ENCODE data around the gene ARHGEF1. TPM values are rescaled to one million over a fixed set of nuclear protein-coding genes. Genes with fewer than 3 reads are reported as not detected.

The ARHGEF1 gene
- total RNA-seq, 4 donors from 2014 or later = 34.1 to 106 (median 53.9) TPM

Small RNAs within 50 kb of the gene (small RNA-seq; reads per million reads assigned to genes)
- gene MIR6797 = not detected

Other genes starting within 250 kb of the ARHGEF1 start
- gene CEACAM7, start 194.9 kb upstream of the ARHGEF1 start, total RNA-seq = 1 to 10 TPM in 1 of 4 donors, not detected in 3; 1.3 TPM
- 1 to 10 TPM in 1 of 4 donors, under 1 TPM in 1, not detected in 2; 0.17 to 1.6 TPM for gene CEACAM5, start 174.6 kb upstream of the ARHGEF1 start, total RNA-seq
- not detected for gene CEACAM6, start 127.7 kb upstream of the ARHGEF1 start, total RNA-seq
- gene CEACAM3, start 86.6 kb upstream of the ARHGEF1 start, total RNA-seq = under 1 TPM in 1 of 4 donors, not detected in 3; 0.68 TPM
- not detected for gene LYPD4, start 38.5 kb upstream of the ARHGEF1 start, total RNA-seq
- gene DMRTC2, start 38.1 kb upstream of the ARHGEF1 start, total RNA-seq = not detected
- gene RPS19, start 22.9 kb upstream of the ARHGEF1 start, total RNA-seq = 100 to 1,000 TPM; 653 to 927 (median 891) TPM
- under 1 TPM in 1 of 4 donors, not detected in 3; 0.51 TPM for gene CD79A, start 5.9 kb upstream of the ARHGEF1 start, total RNA-seq
- under 1 TPM in 1 of 4 donors, not detected in 3; 0.22 TPM for gene ERFL, start 45.3 kb downstream of the ARHGEF1 start, total RNA-seq
- 100 to 1,000 TPM; 104 to 159 (median 137) TPM for gene RABAC1, start 76.1 kb downstream of the ARHGEF1 start, total RNA-seq
- not detected for gene ATP1A3, start 111.0 kb downstream of the ARHGEF1 start, total RNA-seq
- under 1 TPM in 2 of 4 donors, not detected in 2; 0.22 to 0.33 TPM for gene GRIK5, start 187.0 kb downstream of the ARHGEF1 start, total RNA-seq
- 10 to 100 TPM in 2 of 4 donors, 1 to 10 TPM in 2; 8.2 to 11.7 (median 9.9) TPM for gene ZNF574, start 193.0 kb downstream of the ARHGEF1 start, total RNA-seq
- gene POU2F2, start 249.3 kb downstream of the ARHGEF1 start, total RNA-seq = 1 to 10 TPM in 3 of 4 donors, under 1 TPM in 1; 0.85 to 2.4 (median 1.5) TPM